Measurements from ENCODE around the gene EMID1. TPM values are rescaled to one million over a fixed set of nuclear protein-coding genes. Genes with fewer than 3 reads are reported as not detected.

EMID1 gene
- total RNA-seq, 1 experiment from 2014 or later, result 9.6 TPM

- no peak overlapping the region for H3K4me2 ChIP-seq (ENCODE audit: low read length)
- RAD21 ChIA-PET (ENCODE audit: low non-redundant PET in 1 of 2, low total read pairs in 2 of 2, uncharacterized antibody in 2 of 2, unreplicated experiment in 2 of 2), result no interaction called here
- TF ChIP-seq CEBPB (IDR thresholded peaks at IDR 0.05; ENCODE audit: low read depth), result no peak
- no peak for TF ChIP-seq JUND (IDR thresholded peaks at IDR 0.05)
- TF ChIP-seq, protein P1, sequence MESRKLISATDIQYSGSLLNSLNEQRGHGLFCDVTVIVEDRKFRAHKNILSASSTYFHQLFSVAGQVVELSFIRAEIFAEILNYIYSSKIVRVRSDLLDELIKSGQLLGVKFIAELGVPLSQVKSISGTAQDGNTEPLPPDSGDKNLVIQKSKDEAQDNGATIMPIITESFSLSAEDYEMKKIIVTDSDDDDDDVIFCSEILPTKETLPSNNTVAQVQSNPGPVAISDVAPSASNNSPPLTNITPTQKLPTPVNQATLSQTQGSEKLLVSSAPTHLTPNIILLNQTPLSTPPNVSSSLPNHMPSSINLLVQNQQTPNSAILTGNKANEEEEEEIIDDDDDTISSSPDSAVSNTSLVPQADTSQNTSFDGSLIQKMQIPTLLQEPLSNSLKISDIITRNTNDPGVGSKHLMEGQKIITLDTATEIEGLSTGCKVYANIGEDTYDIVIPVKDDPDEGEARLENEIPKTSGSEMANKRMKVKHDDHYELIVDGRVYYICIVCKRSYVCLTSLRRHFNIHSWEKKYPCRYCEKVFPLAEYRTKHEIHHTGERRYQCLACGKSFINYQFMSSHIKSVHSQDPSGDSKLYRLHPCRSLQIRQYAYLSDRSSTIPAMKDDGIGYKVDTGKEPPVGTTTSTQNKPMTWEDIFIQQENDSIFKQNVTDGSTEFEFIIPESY (IDR thresholded peaks at IDR 0.05; ENCODE audit: extremely low read depth, insufficient replicate concordance, low read length), result no peak
- TF ChIP-seq FOSL1 (IDR thresholded peaks at IDR 0.05; ENCODE audit: low read depth), result no peak
- no peak for TF ChIP-seq ZNF274 (IDR thresholded peaks at IDR 0.05; ENCODE audit: low read depth, low read length)
- TF ChIP-seq EZH2phosphoT487 (IDR thresholded peaks at IDR 0.05; ENCODE audit: borderline replicate concordance), result no peak
- no peak for TF ChIP-seq RAD21 (IDR thresholded peaks at IDR 0.05; ENCODE audit: low read depth)
- TF ChIP-seq POLR2AphosphoS5 (IDR thresholded peaks at IDR 0.05; ENCODE audit: low read depth, low read length), result no peak
- no peak for TF ChIP-seq MAX (IDR thresholded peaks at IDR 0.05)
- TF ChIP-seq YY1 (IDR thresholded peaks at IDR 0.05; ENCODE audit: extremely low read depth, insufficient replicate concordance, low read depth, low read length), result no peak
- TF ChIP-seq POLR2A (IDR thresholded peaks at IDR 0.05; ENCODE audit: borderline replicate concordance, extremely low read depth, insufficient read depth, insufficient read length), result no peak
- no peak for TF ChIP-seq ZFX (IDR thresholded peaks at IDR 0.05)
- TF ChIP-seq, protein P2, sequence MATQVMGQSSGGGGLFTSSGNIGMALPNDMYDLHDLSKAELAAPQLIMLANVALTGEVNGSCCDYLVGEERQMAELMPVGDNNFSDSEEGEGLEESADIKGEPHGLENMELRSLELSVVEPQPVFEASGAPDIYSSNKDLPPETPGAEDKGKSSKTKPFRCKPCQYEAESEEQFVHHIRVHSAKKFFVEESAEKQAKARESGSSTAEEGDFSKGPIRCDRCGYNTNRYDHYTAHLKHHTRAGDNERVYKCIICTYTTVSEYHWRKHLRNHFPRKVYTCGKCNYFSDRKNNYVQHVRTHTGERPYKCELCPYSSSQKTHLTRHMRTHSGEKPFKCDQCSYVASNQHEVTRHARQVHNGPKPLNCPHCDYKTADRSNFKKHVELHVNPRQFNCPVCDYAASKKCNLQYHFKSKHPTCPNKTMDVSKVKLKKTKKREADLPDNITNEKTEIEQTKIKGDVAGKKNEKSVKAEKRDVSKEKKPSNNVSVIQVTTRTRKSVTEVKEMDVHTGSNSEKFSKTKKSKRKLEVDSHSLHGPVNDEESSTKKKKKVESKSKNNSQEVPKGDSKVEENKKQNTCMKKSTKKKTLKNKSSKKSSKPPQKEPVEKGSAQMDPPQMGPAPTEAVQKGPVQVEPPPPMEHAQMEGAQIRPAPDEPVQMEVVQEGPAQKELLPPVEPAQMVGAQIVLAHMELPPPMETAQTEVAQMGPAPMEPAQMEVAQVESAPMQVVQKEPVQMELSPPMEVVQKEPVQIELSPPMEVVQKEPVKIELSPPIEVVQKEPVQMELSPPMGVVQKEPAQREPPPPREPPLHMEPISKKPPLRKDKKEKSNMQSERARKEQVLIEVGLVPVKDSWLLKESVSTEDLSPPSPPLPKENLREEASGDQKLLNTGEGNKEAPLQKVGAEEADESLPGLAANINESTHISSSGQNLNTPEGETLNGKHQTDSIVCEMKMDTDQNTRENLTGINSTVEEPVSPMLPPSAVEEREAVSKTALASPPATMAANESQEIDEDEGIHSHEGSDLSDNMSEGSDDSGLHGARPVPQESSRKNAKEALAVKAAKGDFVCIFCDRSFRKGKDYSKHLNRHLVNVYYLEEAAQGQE (IDR thresholded peaks at IDR 0.05; ENCODE audit: low read depth), result no peak
- TF ChIP-seq SRF (IDR thresholded peaks at IDR 0.05; ENCODE audit: low read depth), result no peak
- no peak for TF ChIP-seq ELF1 (IDR thresholded peaks at IDR 0.05; ENCODE audit: borderline replicate concordance, low read depth)
- TF ChIP-seq TCF7L2 (IDR thresholded peaks at IDR 0.05; ENCODE audit: borderline replicate concordance, extremely low read depth, insufficient read depth, insufficient read length), result no peak
- TF ChIP-seq EGR1 (IDR thresholded peaks at IDR 0.05; ENCODE audit: low read depth), result no peak
- TF ChIP-seq, protein P3, sequence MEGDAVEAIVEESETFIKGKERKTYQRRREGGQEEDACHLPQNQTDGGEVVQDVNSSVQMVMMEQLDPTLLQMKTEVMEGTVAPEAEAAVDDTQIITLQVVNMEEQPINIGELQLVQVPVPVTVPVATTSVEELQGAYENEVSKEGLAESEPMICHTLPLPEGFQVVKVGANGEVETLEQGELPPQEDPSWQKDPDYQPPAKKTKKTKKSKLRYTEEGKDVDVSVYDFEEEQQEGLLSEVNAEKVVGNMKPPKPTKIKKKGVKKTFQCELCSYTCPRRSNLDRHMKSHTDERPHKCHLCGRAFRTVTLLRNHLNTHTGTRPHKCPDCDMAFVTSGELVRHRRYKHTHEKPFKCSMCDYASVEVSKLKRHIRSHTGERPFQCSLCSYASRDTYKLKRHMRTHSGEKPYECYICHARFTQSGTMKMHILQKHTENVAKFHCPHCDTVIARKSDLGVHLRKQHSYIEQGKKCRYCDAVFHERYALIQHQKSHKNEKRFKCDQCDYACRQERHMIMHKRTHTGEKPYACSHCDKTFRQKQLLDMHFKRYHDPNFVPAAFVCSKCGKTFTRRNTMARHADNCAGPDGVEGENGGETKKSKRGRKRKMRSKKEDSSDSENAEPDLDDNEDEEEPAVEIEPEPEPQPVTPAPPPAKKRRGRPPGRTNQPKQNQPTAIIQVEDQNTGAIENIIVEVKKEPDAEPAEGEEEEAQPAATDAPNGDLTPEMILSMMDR (IDR thresholded peaks at IDR 0.05 in 2 of 3, conservative IDR thresholded peaks at IDR 0.05 in 1 of 3; ENCODE audit: borderline replicate concordance in 1 of 3, insufficient read depth in 1 of 3, low read depth in 2 of 3, low read length in 2 of 3), result no peak
- TF ChIP-seq SIN3A (IDR thresholded peaks at IDR 0.05; ENCODE audit: low read depth), result no peak
- no peak for TF ChIP-seq SP1 (IDR thresholded peaks at IDR 0.05; ENCODE audit: low read depth)
- no peak for DNase-seq (ENCODE audit: low read depth, low spot score)
- no peaks in the 10 kb centered on the region for H3K27me3 ChIP-seq (ENCODE audit: insufficient read depth, low read length)
- no TSS peak for BruUV-seq (replicated peaks)
- no peak overlapping the region for H3K27ac ChIP-seq (ENCODE audit: low read depth, low read length)
- POLR2A ChIA-PET, result no interaction called here
- H3K9me3 ChIP-seq (ENCODE audit: control insufficient read depth in 1 of 2, insufficient read depth in 1 of 2, low read depth in 1 of 2, low read length in 2 of 2), result no peaks in the 10 kb centered on the region
- CTCF ChIA-PET, result no interaction called here
- no peaks in the 10 kb centered on the region for H3K36me3 ChIP-seq (ENCODE audit: control insufficient read depth in 1 of 2, insufficient read depth in 2 of 2, low read length in 2 of 2)
- peaks cover 4 to 18% of the 10 kb centered on the region in 2 experiments; a peak in 3 of 4 replicates for H3K4me1 ChIP-seq (ENCODE audit: control insufficient read depth in 1 of 2, insufficient read depth in 2 of 2, low read length in 2 of 2)
- no peaks in the 10 kb centered on the region for H3K9me2 ChIP-seq (ENCODE audit: insufficient read depth)
- H4K20me1 ChIP-seq (ENCODE audit: insufficient read depth), result no peaks in the 10 kb centered on the region
- no peak overlapping the region for H2AFZ ChIP-seq (ENCODE audit: low read depth, low read length, poor library complexity, severe bottlenecking)
- no peak overlapping the region for H3K9ac ChIP-seq (ENCODE audit: low read length)
- no peak for ATAC-seq
- H3K79me2 ChIP-seq (ENCODE audit: insufficient read depth, low read length), result no peaks in the 10 kb centered on the region
- H3K4me3 ChIP-seq (replicated peaks in 1 of 2; ENCODE audit: low read depth in 1 of 2, low read length in 2 of 2), result no peak overlapping the region
- intact Hi-C loops (cut with micrococcal nuclease), result loop anchor here (5.0 kb wide), 1 partner anchor 149 kb away; no protein-coding TSS in a partner anchor
Observed at GRCh38 chr22:29208502-29208862, 2.8 kb downstream of the EMID1 start.
